Neutrophil (primary cell): ENCODE data around the gene DSG1.

ENCODE experiments used
- H3K27ac ChIP-seq: fragments of 200-600 bp; sonication (generic); 2 replicates; pipeline ENCODE4 v1.5.1; 2016; ENCODE audit warnings: mild to moderate bottlenecking, moderate library complexity
- H3K27me3 ChIP-seq: fragments of 200-600 bp; sonication (generic); 2 replicates; pipeline ENCODE4 v1.6.0; 2016; ENCODE audit warnings: mild to moderate bottlenecking
- H3K36me3 ChIP-seq: fragments of 200-600 bp; sonication (generic); 2 replicates; pipeline ENCODE4 v1.5.1; 2017
- H3K4me1 ChIP-seq, 2 experiments: fragments of 200-600 bp in 1 of 2; sonication (generic) in 1 of 2; 1 replicate in 1 of 2; 2 replicates in 1 of 2; pipeline versions ENCODE4 v1.5.1 to v1.6.1; 2013 to 2016; ENCODE audit warnings: low read depth in 1 of 2, low read length in 1 of 2, mild to moderate bottlenecking in 1 of 2, moderate library complexity in 1 of 2; ENCODE audit not compliant: control insufficient read depth in 1 of 2, insufficient read depth in 1 of 2
- H3K4me3 ChIP-seq, 2 experiments: fragments of 200-600 bp in 1 of 2; sonication (generic) in 1 of 2; 1 replicate in 1 of 2; 2 replicates in 1 of 2; pipeline ENCODE4 v1.5.1; 2013 to 2016; ENCODE audit warnings: low read depth in 1 of 2, low read length in 1 of 2, mild to moderate bottlenecking in 1 of 2, moderate library complexity in 1 of 2
- H3K9me3 ChIP-seq: fragments of 200-600 bp; sonication (generic); 2 replicates; pipeline ENCODE4 v1.5.1; 2016
- TF ChIP-seq, protein P1 (sequence below): fragments of 200-600 bp; sonication (generic); IDR thresholded peaks from 2 replicates; pipeline ENCODE4 v1.5.1; 2016; ENCODE audit warnings: antibody characterized with exemption

DSG1 gene

DNA sequence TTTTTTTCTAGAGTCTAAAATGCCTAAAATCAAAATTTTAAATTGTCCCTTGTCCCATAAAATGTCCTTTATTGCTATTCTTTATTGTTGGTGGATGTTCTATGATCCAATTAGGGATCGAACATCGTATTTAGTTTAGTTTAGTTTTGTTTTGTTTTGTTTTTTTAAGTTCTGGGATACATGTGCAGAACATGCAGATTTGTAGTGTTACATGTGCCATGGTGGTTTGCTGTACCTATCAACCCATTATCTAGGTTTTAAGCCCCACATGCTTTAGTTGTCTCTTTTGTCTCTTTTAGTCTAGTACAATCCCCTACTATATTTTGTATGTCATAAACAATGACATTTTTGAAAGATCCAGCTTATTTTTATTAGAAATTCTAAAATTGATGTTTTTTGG lies 8.8 kb upstream of the DSG1 start:
- TF ChIP-seq, protein P1, sequence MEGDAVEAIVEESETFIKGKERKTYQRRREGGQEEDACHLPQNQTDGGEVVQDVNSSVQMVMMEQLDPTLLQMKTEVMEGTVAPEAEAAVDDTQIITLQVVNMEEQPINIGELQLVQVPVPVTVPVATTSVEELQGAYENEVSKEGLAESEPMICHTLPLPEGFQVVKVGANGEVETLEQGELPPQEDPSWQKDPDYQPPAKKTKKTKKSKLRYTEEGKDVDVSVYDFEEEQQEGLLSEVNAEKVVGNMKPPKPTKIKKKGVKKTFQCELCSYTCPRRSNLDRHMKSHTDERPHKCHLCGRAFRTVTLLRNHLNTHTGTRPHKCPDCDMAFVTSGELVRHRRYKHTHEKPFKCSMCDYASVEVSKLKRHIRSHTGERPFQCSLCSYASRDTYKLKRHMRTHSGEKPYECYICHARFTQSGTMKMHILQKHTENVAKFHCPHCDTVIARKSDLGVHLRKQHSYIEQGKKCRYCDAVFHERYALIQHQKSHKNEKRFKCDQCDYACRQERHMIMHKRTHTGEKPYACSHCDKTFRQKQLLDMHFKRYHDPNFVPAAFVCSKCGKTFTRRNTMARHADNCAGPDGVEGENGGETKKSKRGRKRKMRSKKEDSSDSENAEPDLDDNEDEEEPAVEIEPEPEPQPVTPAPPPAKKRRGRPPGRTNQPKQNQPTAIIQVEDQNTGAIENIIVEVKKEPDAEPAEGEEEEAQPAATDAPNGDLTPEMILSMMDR, result no peak
- no peaks in the 10 kb centered on the region for H3K4me1 ChIP-seq

DNA sequence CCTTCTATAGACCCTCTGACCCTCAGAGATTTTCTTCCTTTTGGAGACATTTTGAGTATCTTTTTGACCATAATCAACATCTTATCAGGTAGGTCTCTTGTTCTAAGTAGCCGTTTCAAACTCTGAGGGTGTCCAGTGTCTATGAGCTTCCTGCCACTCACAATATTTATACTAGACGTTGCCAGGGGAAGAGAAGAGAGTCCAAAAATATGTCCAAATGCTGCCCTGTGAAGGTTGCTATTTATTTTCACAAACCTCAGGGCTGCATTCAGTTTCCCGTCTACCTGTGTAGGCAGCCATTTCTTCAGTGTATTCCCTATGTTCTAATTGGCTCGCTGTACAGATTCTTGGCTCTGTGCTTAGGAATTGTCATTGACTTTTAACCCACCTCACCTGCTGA lies 986 bp upstream of the DSG1 start:
- H3K4me1 ChIP-seq, result no peaks in the 10 kb centered on the region
- no peaks in the 10 kb centered on the region for H3K36me3 ChIP-seq
- TF ChIP-seq, protein P1, result no peak

More for the DNA sequence above, 8.8 kb upstream of the DSG1 start:
- Histone ChIP-seq H3K27me3 (no peaks in the 10 kb centered on the region), H3K27ac (no peak overlapping the region), H3K36me3 (no peaks in the 10 kb centered on the region), H3K4me3 (no peak overlapping the region), H3K9me3 (no peaks in the 10 kb centered on the region)

DNA sequence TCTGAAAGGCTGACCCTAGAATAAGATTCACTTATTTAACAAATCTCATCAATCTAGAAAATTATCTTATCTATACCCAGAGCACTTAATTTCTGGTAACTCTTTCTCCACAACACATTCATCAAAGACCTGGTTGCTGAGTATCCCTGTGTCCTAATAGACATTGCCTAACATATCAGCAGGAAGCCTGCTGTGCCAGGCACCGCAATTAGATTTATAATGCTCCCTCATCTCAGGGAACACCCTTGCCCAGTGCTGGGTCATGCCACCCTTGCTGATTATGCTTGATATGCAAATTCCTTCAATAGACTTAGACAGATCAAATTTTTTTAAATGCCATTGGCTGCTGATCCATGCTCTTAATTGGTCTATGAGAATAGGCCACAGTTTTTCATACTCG lies 3.8 kb downstream of the DSG1 start:
- H3K36me3 ChIP-seq, result no peaks in the 10 kb centered on the region
- H3K9me3 ChIP-seq, result no peaks in the 10 kb centered on the region
- H3K4me3 ChIP-seq, result no peak overlapping the region
- TF ChIP-seq, protein P1, result no peak
- H3K27ac ChIP-seq, result no peak overlapping the region
- H3K4me1 ChIP-seq, result no peaks in the 10 kb centered on the region
- H3K27me3 ChIP-seq, result no peaks in the 10 kb centered on the region

More for the DNA sequence above, 986 bp upstream of the DSG1 start:
- Histone ChIP-seq H3K27ac (no peak overlapping the region), H3K9me3 (no peaks in the 10 kb centered on the region), H3K4me3 (no peak overlapping the region), H3K27me3 (no peaks in the 10 kb centered on the region)

DNA sequence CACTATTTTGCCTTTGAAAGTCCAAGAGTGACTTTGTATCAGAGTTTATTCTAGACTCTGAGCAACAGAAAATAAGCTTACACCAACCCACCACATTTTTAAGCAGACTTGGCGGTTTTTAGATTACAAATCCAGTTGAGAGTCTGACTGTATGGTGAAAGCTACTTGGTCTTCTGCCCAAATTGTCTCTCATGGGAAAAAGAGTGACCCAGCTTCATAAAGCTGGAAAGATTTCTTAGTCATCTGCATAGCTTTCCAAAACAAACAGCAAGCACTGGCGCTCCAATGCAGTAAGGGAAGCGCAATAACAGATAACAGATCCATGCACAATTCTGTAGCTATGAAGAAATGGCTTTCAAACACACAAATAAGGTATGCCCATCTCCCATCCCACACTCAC lies 7.1 kb downstream of the DSG1 start:
- TF ChIP-seq, protein P1, result no peak
- no peaks in the 10 kb centered on the region for H3K9me3 ChIP-seq
- H3K36me3 ChIP-seq, result no peaks in the 10 kb centered on the region

DNA sequence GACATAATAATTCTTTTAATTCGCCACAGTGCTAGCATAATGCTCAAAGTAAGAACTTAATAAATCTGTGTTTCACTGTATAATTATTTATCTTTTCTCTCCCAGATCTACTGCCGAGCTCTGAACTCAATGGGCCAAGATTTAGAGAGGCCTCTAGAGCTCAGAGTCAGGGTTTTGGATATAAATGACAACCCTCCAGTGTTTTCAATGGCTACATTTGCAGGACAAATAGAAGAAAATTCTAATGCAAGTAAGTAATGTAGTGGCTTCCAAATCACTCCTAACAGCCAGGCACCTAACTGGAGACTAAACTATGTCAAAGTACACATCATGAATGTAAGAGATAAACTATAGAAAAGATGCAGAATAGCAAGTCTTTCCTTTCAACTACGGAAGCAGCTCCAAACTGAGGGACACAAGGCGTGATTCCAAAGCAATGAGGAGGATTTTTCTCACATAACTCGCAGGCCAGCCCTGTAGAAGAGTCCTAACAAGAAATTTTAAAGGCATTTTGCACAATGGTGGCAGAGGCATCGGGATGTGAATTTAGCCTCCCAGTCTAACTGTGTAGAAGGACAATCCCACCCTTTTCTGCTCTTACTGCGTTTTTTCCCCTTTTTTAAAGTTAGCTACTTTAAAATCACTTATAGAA lies 12.0 kb downstream of the DSG1 start:
- TF ChIP-seq, protein P1, result no peak
- Histone ChIP-seq H3K9me3 (no peaks in the 10 kb centered on the region), H3K27me3 (peaks cover 4% of the 10 kb centered on the region)

More for the DNA sequence above, 7.1 kb downstream of the DSG1 start:
- Histone ChIP-seq H3K4me3 (no peak overlapping the region), H3K27ac (no peak overlapping the region), H3K27me3 (peaks cover 4% of the 10 kb centered on the region), H3K4me1 (no peaks in the 10 kb centered on the region)

More for the DNA sequence above, 12.0 kb downstream of the DSG1 start:
- H3K4me3 ChIP-seq, result no peak overlapping the region
- no peaks in the 10 kb centered on the region for H3K4me1 ChIP-seq
- no peaks in the 10 kb centered on the region for H3K36me3 ChIP-seq
- H3K27ac ChIP-seq, result no peak overlapping the region
